Measurements from ENCODE around the gene WDR88. TPM values are rescaled to one million over a fixed set of nuclear protein-coding genes. Genes with fewer than 3 reads are reported as not detected.

The WDR88 gene
- total RNA-seq, 2 experiments from 2014 or later = 0.38 TPM; not detected in 1

DNA sequence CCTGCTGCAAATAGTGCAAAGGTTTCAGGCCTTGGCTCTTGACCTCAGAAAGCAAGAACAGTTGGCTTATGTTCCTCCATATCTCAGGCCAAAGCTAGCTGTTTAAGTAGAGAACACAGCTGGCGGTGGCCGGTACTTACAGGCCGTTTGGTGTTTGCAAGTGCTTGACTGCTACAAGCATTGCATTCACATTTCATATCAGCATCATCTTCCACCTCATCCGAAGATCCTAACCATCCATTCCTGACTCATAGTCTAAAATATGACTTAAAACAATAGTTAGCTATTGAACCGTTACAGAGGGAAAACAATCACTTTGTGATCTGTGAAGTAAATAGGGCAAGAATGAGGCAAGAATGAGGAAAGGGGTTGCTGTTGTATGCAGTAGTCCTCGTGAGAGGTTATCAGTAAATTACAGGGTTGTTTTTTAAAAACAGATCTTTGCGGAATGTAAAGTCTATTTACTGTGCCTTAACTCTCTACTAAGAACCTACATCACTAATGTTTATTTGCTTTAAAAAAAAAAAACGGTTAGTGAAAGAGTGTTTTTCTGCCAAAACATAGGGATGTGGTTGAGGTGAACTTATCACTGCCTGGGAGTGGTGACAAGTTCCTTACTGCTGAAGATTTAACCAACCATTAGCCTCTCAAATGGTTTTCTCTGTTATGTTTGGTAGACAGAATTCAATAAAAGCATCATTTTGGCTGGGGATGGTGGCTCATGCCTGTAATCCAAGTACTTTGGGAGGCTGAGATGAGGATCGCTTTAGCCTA is 21.6 kb upstream of the WDR88 start:
- BruUV-seq (replicated peaks) = no TSS peak
- Histone ChIP-seq H3K79me2 (ENCODE audit: insufficient read depth, low read depth, low read length) (no peaks in the 10 kb centered on the region), H3K36me3 (ENCODE audit: insufficient read depth, low read length) (peaks cover 73% of the 10 kb centered on the region), H3K9me3 (ENCODE audit: low read length) (no peaks in the 10 kb centered on the region), H3K9me2 (ENCODE audit: insufficient read depth, low read length) (no peaks in the 10 kb centered on the region), H3K27ac (ENCODE audit: low read depth, low read length, poor library complexity, severe bottlenecking) (no peak overlapping the region), H3K4me3 (ENCODE audit: low read depth, low read length, poor library complexity, severe bottlenecking) (no peak overlapping the region), H4K20me1 (ENCODE audit: insufficient read depth, low read length) (no peaks in the 10 kb centered on the region), H3K4me2 (ENCODE audit: low read length) (no peak overlapping the region), H3K4me1 (ENCODE audit: insufficient read depth, low read length, poor library complexity, severe bottlenecking) (no peaks in the 10 kb centered on the region), H2AFZ (ENCODE audit: low read length) (no peak overlapping the region)
- TF ChIP-seq EZH2phosphoT487 (IDR thresholded peaks at IDR 0.05; ENCODE audit: borderline replicate concordance, low read depth, low read length) = no peak
- TF ChIP-seq CTCF (conservative IDR thresholded peaks at IDR 0.05; ENCODE audit: low read length) = no peak
- ChIA-PET CTCF (ENCODE audit: unreplicated experiment) (no interaction called here), POLR2A (no interaction called here)
- intact Hi-C loops (cut with micrococcal nuclease; ENCODE audit: unreplicated experiment) = no loop called here
- no peak for DNase-seq (ENCODE audit: low spot score)

DNA sequence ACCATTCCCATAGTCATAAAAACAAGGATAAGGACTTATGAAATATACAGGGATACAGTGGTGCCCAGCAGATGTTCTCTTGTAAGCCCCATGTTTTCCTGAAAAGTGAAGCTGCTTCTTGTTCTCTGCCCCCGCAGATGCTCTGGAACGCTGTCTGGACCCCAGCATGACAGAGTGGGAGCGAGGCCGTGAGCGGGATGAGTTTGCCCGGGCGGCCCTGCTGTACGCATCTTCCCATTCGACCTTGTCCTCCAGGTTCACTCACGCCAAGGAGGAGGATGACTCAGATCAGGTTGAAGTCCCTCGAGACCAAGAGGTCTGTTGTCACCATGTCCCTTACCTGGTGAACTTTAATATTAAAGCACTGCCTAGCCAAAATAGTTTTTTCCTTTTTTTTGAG is 20.3 kb upstream of the WDR88 start:
- no peak overlapping the region for H3K4me2 ChIP-seq (ENCODE audit: low read length)
- H3K27ac ChIP-seq (ENCODE audit: low read depth, low read length, poor library complexity, severe bottlenecking) = no peak overlapping the region
- ChIA-PET CTCF (ENCODE audit: unreplicated experiment) (no interaction called here), POLR2A (no interaction called here)
- no peak for DNase-seq (ENCODE audit: low spot score)
- H2AFZ ChIP-seq (ENCODE audit: low read length) = no peak overlapping the region
- TF ChIP-seq CTCF (conservative IDR thresholded peaks at IDR 0.05; ENCODE audit: low read length) (no peak), EZH2phosphoT487 (IDR thresholded peaks at IDR 0.05; ENCODE audit: borderline replicate concordance, low read depth, low read length) (no peak)
- H3K79me2 ChIP-seq (ENCODE audit: insufficient read depth, low read depth, low read length) = no peaks in the 10 kb centered on the region
- no peaks in the 10 kb centered on the region for H3K9me3 ChIP-seq (ENCODE audit: low read length)
- no peaks in the 10 kb centered on the region for H4K20me1 ChIP-seq (ENCODE audit: insufficient read depth, low read length)
- intact Hi-C loops (cut with micrococcal nuclease; ENCODE audit: unreplicated experiment) = no loop called here
- H3K4me1 ChIP-seq (ENCODE audit: insufficient read depth, low read length, poor library complexity, severe bottlenecking) = no peaks in the 10 kb centered on the region
- H3K4me3 ChIP-seq (ENCODE audit: low read depth, low read length, poor library complexity, severe bottlenecking) = no peak overlapping the region
- peaks cover 79% of the 10 kb centered on the region for H3K36me3 ChIP-seq (ENCODE audit: insufficient read depth, low read length)
- no TSS peak for BruUV-seq (replicated peaks)
- no peaks in the 10 kb centered on the region for H3K9me2 ChIP-seq (ENCODE audit: insufficient read depth, low read length)

GRCh38 chr19:33114312-33114711 is 17.6 kb upstream of the WDR88 start:
- no peak for DNase-seq (ENCODE audit: low spot score)
- Histone ChIP-seq H3K4me3 (ENCODE audit: low read depth, low read length, poor library complexity, severe bottlenecking) (no peak overlapping the region), H3K4me1 (ENCODE audit: insufficient read depth, low read length, poor library complexity, severe bottlenecking) (no peaks in the 10 kb centered on the region), H3K9me3 (ENCODE audit: low read length) (no peaks in the 10 kb centered on the region), H3K9me2 (ENCODE audit: insufficient read depth, low read length) (no peaks in the 10 kb centered on the region), H3K36me3 (ENCODE audit: insufficient read depth, low read length) (peaks cover 76% of the 10 kb centered on the region), H3K4me2 (ENCODE audit: low read length) (no peak overlapping the region), H3K79me2 (ENCODE audit: insufficient read depth, low read depth, low read length) (no peaks in the 10 kb centered on the region), H3K27ac (ENCODE audit: low read depth, low read length, poor library complexity, severe bottlenecking) (no peak overlapping the region), H4K20me1 (ENCODE audit: insufficient read depth, low read length) (no peaks in the 10 kb centered on the region), H2AFZ (ENCODE audit: low read length) (no peak overlapping the region)
- no TSS peak for BruUV-seq (replicated peaks)
- TF ChIP-seq CTCF (conservative IDR thresholded peaks at IDR 0.05; ENCODE audit: low read length) (no peak), EZH2phosphoT487 (IDR thresholded peaks at IDR 0.05; ENCODE audit: borderline replicate concordance, low read depth, low read length) (no peak)
- CTCF ChIA-PET (ENCODE audit: unreplicated experiment) = no interaction called here
- intact Hi-C loops (cut with micrococcal nuclease; ENCODE audit: unreplicated experiment) = no loop called here
- POLR2A ChIA-PET = no interaction called here

Measured in OCI-LY7 (cell line).